Esophagus squamous epithelium (tissue), 4 donors: ENCODE measurements around the gene SET.

ENCODE experiments used
- POLR2A ChIP-seq, 4 donors: fragments of 450-650 bp; IDR thresholded peaks; one replicate each; pipeline ENCODE4 v1.6.1; 2017; ENCODE audit warnings: antibody characterized with exemption in 4 of 4, mild to moderate bottlenecking in 4 of 4, moderate library complexity in 3 of 4
- TF ChIP-seq, protein P1 (sequence below), 6 experiments: fragments of 450-650 bp in 4 of 6; fragments of 200-600 bp in 2 of 6; sonication (generic) in 2 of 6; IDR thresholded peaks; one replicate each; pipeline ENCODE4 v1.5.1; 2016 to 2019; ENCODE audit warnings: antibody characterized with exemption in 6 of 6, mild to moderate bottlenecking in 4 of 6, moderate library complexity in 4 of 6

- TF ChIP-seq, protein P1, sequence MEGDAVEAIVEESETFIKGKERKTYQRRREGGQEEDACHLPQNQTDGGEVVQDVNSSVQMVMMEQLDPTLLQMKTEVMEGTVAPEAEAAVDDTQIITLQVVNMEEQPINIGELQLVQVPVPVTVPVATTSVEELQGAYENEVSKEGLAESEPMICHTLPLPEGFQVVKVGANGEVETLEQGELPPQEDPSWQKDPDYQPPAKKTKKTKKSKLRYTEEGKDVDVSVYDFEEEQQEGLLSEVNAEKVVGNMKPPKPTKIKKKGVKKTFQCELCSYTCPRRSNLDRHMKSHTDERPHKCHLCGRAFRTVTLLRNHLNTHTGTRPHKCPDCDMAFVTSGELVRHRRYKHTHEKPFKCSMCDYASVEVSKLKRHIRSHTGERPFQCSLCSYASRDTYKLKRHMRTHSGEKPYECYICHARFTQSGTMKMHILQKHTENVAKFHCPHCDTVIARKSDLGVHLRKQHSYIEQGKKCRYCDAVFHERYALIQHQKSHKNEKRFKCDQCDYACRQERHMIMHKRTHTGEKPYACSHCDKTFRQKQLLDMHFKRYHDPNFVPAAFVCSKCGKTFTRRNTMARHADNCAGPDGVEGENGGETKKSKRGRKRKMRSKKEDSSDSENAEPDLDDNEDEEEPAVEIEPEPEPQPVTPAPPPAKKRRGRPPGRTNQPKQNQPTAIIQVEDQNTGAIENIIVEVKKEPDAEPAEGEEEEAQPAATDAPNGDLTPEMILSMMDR (IDR thresholded peaks at IDR 0.05), result no peak
- TF ChIP-seq POLR2A (IDR thresholded peaks at IDR 0.05), result no peak
These were observed 5.5 kb upstream of the SET start for GRCh38 chr9:128683340-128684064.
